MG63 (cell line): ENCODE measurements around the gene KLHDC2. TPM values are rescaled to one million over a fixed set of nuclear protein-coding genes. Genes with fewer than 3 reads are reported as not detected.
"Not testable (repeated sequence)": the region's sequence is repeated elsewhere in the genome, so short reads cannot be mapped to it uniquely, and the experiment has no call there.

Source experiments
- DNase-seq: peaks from one replicate; pipeline ENCODE4 v3.0.0-alpha.2; 2020
- H3K27me3 ChIP-seq: fragments of 250-450 bp; sonication (Bioruptor Pico); 2 replicates; pipeline ENCODE4 v1.5.1; 2020; ENCODE audit warnings: mild to moderate bottlenecking, moderate library complexity
- H3K36me3 ChIP-seq: fragments of 250-450 bp; sonication (Bioruptor Pico); 2 replicates; pipeline ENCODE4 v1.5.1; 2020; ENCODE audit warnings: mild to moderate bottlenecking, moderate library complexity
- H3K4me3 ChIP-seq: fragments of 250-450 bp; sonication (Bioruptor Pico); 2 replicates; pipeline ENCODE4 v1.5.1; 2020; ENCODE audit warnings: mild to moderate bottlenecking, moderate library complexity
- H3K9me3 ChIP-seq: fragments of 250-450 bp; sonication (Bioruptor Pico); 2 replicates; pipeline ENCODE4 v1.5.1; 2020; ENCODE audit warnings: mild to moderate bottlenecking, moderate library complexity
- total RNA-seq: library from RNA; depleted of rRNA; stranded (reverse); fragments of >200 nt; shearing (Covaris generic); gene quantifications from 2 replicates; pipeline ENCODE4 v1.2.3, GENCODE V29; 2014; ENCODE audit warnings: low replicate concordance; rRNA removed

Gene KLHDC2, protein sequence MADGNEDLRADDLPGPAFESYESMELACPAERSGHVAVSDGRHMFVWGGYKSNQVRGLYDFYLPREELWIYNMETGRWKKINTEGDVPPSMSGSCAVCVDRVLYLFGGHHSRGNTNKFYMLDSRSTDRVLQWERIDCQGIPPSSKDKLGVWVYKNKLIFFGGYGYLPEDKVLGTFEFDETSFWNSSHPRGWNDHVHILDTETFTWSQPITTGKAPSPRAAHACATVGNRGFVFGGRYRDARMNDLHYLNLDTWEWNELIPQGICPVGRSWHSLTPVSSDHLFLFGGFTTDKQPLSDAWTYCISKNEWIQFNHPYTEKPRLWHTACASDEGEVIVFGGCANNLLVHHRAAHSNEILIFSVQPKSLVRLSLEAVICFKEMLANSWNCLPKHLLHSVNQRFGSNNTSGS
- total RNA-seq = 24.1 and 32.0 TPM in 2 replicates

DNA sequence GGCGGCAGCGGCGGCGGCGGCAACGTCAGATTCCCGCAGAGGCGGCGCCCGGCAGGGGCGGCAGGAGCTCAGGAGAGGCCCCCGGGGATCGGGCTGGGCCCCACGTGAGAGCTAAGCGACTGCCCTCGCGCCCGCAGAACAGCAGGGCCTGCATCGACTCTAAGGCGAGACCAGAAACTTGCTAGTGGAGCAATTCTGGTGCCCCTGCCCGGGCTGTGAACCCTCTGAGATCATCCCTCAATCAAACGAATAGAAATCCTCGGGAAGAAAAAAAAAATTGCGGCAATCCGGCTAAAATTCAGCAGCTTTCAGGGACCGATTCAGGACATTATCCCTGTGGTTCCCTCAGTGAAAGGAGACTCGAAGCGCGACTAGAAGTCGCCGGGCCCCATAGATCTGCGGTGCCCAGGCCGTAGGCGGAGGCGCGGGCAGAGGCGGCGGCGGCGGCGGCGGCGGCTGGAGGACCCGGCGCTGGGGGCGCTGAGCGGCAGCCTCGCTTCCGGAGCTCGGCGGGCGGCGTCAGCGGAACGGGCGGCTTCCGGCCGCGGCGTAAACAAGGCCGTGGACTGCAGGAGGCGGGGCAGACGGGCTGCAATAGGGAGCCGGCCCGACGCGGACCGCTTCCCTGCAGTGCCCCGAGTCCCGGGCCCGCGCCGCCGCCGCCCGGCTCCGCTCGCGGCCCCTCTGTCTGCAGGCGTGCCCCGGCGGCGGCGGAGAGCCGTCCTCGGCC, at the start of gene KLHDC2:
Gene KLHDC2, plus strand, starts transcription at position 583 of the 730 bp plus-strand sequence. CDS start 316 bp downstream, outside the sequence.
- H3K36me3 ChIP-seq = no peaks in the 10 kb centered on the region
- peak within 1 kb of the TSS; percentile 78 for H3K4me3 ChIP-seq
- no peaks in the 10 kb centered on the region for H3K9me3 ChIP-seq
- peak; percentile 87 for DNase-seq
- H3K27me3 ChIP-seq = no peaks in the 10 kb centered on the region

DNA sequence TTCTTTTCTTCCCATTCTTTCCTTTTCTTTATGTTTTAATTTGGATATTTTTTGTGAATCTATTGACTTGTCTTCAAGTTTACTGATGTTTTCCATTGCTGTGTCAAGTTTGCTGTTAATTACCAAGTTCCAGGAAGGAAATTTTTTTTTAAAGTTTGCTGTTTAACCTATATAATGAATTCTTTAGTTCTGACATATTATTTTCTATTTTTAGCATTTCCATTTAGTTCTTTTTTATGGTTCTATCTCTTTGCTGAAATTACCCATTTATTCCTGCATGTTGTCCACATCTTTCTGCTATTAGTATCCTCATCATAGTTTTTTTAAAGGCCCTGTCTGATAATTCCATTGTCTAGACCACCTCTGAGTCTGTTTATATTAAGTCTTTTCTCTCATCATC, 47.2 kb upstream of the KLHDC2 start:
- no peak for DNase-seq
- H3K36me3 ChIP-seq = no peaks in the 10 kb centered on the region
- H3K4me3 ChIP-seq = no peak overlapping the region
- H3K9me3 ChIP-seq = no peaks in the 10 kb centered on the region
- H3K27me3 ChIP-seq = no peaks in the 10 kb centered on the region

DNA sequence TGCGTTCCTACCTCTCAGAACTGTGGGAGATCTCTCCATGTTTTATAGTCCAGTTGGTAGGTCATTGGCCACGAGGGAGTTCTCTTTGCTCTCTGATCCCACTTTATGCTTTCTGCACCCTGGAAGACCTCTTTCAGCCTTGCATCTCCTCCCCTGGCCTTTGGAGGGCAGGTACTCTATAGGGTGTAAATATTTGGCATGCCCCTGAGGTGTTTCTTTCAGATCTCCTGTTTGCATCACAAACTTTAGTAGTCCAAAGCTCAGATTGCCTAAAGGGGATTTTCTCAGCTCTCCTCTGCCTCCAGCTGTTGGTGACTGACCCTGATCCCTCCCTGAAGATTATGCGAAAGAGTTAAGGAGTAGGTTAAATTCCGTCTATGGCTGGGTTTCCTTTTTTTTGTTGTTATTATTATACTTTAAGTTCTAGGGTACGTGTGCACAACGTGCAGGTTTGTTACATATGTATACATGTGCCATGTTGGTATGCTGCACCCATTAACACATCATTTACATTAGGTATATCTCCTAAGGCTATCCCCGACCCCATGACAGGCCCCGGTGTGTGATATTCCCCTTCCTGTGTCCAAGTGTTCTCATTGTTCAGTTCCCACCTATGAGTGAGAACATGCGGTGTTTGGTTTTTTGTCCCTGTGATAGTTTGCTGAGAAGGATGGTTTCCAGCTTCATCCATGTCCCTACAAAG, 46.1 kb upstream of the KLHDC2 start:
- DNase-seq, H3K4me3 ChIP-seq, H3K27me3 ChIP-seq, H3K9me3 ChIP-seq, H3K36me3 ChIP-seq: not testable (repeated sequence)

DNA sequence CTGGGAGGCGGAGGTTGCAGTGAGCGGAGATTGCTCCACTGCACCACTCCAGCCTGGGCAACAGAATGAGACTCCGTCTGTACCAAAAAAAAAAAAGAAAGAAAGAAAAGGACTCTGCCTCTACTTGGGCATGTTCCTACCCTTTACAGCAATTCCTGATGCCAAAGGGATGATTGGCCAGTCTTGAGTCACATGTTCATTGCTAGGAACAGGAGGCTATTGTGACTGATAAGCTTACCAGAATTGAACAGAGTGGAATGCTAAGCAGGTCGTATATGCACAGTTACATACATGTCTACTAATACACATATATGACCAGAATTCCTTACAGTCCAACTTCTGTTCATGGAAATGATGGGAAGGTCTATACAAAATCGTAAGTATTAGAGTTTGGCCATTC, 40.8 kb upstream of the KLHDC2 start:
- Histone ChIP-seq H3K27me3 (no peaks in the 10 kb centered on the region), H3K9me3 (no peaks in the 10 kb centered on the region), H3K36me3 (no peaks in the 10 kb centered on the region), H3K4me3 (no peak overlapping the region)
- no peak for DNase-seq

DNA sequence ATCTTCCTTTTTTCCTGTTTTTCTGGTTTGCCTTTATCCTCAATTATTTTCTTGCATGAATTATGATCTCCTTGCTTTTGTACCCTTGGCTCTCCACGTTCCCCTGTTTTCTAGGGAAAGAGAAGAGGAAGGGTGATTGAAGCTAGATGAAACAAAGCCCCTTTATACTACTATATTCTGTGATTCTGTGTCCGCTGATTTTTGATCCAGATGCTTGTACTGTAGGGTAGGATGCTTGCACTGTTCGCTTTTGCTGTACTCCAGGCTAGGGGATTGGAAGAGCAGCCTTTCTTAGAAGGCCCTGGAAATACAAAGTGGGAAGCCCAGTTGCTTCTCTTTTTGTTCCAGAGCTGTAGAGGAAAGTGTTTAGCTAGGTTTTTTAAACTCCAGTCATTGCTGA, 35.1 kb upstream of the KLHDC2 start:
- no peak overlapping the region for H3K4me3 ChIP-seq
- no peaks in the 10 kb centered on the region for H3K9me3 ChIP-seq
- no peaks in the 10 kb centered on the region for H3K27me3 ChIP-seq
- DNase-seq = no peak
- no peaks in the 10 kb centered on the region for H3K36me3 ChIP-seq

DNA sequence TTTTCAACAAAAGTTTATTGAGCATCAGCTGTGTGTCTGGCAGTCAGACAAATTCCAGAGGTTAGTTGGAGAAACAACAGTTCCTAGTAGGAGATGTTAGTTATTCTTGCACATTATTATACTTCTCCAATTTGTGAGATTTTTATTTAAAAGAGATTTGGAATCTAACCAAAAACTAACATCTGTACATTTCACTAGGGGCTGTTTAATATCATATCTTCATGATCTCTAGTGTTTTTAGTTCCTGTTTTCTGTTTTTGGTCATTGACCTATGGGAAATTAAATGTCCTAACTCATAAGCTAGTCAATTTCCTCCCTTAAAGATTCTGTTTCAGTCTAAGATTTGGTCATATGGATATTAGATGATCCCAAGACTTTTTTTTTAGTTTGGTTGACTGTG, 34.1 kb upstream of the KLHDC2 start:
- Histone ChIP-seq H3K36me3 (no peaks in the 10 kb centered on the region), H3K9me3 (no peaks in the 10 kb centered on the region), H3K4me3 (no peak overlapping the region), H3K27me3 (no peaks in the 10 kb centered on the region)
- no peak for DNase-seq

DNA sequence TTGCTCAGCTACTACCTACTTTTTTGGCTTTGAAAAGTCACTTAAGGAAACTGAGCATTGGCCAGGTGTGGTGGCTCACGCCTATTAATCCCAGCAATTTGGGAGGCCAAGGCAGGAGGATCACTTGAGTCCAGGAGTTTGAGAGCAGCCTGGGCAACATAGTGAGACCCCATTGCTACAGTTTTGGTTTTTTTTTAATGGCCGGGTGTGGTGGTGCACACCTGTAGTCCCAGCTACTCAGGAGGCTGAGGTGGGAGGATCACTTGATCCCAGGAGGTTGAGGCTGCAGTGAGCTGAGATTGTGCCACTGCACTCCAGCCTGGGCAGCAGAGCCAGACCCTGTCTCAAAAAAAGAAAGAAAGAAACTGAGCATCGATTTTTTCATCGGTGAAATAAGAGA, 32.3 kb upstream of the KLHDC2 start:
- not testable (repeated sequence) for DNase-seq, H3K36me3 ChIP-seq, H3K9me3 ChIP-seq, H3K4me3 ChIP-seq, H3K27me3 ChIP-seq

DNA sequence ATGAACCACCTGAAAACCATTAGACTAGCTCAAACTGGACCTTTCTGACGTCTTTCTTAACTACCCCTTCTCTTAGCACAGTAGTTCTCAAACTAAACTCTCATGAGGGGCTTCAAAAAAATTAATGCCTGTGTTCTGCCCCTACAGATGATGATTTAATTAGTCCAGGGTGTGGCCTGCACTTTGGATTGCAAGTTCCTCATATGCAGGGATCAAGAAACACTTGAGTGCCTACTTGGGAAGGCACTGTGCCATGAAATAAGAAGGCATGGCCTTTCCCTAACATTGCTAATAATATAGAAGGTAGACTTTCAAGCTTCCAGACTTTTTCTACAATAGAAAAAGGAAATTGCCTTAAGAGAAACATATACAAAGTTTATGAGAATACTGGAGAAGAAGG, 22.8 kb upstream of the KLHDC2 start:
- Histone ChIP-seq H3K9me3 (no peaks in the 10 kb centered on the region), H3K36me3 (no peaks in the 10 kb centered on the region), H3K4me3 (no peak overlapping the region), H3K27me3 (no peaks in the 10 kb centered on the region)
- DNase-seq = no peak

DNA sequence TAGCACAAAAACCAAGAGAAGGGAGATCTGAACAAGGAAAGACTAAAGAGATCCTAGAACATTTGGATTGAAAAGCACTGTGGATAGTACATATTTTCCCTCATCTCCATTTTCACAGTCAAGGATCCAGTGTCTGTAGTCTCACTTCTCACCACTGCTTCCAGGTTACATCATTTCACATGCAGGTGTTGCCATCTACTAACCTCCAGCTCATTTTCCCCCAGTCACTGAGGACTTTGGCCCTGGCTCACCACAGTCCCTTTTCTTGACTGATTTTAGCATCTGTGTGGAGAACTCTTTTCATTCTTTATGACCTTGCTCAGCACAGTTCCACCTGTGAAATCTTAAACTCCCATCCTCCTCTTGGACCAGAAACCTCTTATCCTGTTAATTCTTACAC, 21.5 kb upstream of the KLHDC2 start:
- DNase-seq, H3K27me3 ChIP-seq, H3K36me3 ChIP-seq, H3K4me3 ChIP-seq, H3K9me3 ChIP-seq: not testable (repeated sequence)

DNA sequence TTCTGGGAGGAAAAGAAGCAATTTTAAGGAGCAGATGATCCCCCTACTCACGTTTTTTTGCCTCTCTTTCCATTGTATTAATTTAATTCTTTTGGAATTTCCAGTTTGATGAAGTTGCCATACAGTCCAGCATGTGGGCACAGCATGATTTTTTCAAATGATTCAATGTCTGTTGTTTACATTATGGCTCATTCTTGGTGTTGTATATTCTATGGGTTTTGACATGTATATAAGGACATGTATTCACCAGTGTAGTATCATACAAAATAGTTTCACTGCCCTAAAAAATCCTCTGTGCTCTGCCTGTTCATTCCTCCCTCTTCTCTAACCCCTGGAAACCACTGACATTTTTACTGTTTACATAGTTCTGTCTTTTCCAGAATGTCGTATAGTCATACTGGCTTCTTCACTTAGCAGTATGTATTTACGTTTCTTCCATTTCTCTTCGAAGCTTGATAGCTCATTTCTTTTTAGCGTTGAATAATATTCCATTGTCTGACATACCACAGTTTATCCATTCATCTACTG, 13.3 kb upstream of the KLHDC2 start:
- Histone ChIP-seq H3K27me3 (no peaks in the 10 kb centered on the region), H3K36me3 (no peaks in the 10 kb centered on the region), H3K9me3 (no peaks in the 10 kb centered on the region), H3K4me3 (no peak overlapping the region)
- no peak for DNase-seq

DNA sequence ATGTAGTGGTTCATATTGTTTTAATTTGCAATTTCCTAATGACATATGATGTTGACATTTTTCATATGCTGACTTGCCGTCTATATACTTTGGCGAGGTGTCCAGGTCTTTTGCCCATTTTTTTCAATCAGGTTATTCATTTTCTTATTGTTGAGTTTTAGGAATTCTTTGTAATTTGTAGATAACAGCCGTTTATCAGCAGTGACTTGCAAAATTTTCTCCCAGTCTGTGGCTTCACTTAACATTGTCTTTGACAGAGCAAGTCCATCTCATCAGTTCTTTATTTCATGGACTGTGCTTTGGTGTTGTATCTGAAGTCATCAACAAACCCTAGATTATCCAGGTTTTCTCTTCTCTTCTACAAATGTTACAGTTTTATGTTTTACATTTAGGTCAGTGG, 12.6 kb upstream of the KLHDC2 start:
- no peaks in the 10 kb centered on the region for H3K9me3 ChIP-seq
- H3K27me3 ChIP-seq = peaks cover 3% of the 10 kb centered on the region
- no peak for DNase-seq
- H3K4me3 ChIP-seq = no peak overlapping the region
- H3K36me3 ChIP-seq = no peaks in the 10 kb centered on the region

DNA sequence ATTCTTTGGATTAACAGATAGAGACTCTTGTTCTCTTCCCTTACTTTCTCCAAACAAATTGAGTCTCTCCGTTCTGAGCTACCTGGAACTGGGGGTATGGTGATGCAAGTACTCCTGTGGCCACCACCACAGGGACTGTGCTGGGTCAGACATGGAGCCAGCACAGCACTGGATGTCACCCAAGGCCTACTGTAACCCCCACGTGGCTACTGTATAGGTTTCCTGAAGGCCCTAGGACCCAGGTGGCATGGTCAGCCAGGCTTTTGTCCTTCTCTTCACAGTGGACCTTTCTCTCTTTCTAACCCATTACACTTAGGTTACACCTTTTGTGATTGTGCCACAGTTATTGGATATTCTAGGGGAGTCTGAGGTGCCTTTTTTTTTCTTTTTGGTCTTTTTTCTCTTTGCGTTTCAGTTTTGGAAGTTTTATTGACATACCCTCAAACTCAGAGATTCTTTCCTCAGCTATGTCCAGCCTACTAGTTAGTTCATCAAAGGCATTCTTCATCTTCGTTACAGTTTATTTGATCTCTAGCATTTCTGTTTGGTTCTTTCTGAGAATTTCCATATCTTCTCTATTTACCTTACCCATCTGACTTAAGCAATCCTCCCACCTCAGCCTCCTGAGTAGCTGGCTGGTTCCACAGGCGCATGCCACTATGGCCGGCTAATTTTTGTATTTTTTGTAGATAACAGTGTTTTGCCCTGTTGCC, 6.0 kb upstream of the KLHDC2 start:
- Histone ChIP-seq H3K4me3 (no peak overlapping the region), H3K9me3 (no peaks in the 10 kb centered on the region), H3K27me3 (peaks cover 3% of the 10 kb centered on the region), H3K36me3 (no peaks in the 10 kb centered on the region)
- no peak for DNase-seq

DNA sequence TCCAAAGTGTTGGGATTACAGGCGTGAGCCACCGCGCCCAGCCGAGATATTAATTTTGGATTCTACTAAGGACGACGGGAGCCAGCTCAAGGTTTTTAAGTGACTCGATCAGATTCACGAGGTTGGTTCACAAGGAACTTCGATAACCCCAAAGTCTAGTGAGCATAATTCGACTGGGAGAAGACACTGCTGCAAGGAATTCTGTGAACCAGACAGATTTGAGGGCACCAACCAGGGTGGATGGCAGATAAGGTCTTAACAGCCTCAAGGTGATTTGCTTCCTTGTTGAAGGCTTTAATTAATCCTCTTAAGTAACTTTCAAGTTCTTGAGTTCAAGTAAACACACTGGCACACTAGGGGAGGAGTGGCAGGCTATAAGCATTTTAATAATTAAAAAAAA, 1.1 kb upstream of the KLHDC2 start:
- no peaks in the 10 kb centered on the region for H3K9me3 ChIP-seq
- H3K36me3 ChIP-seq = no peaks in the 10 kb centered on the region
- peak overlapping the region; percentile 78 for H3K4me3 ChIP-seq
- H3K27me3 ChIP-seq = no peaks in the 10 kb centered on the region
- DNase-seq = no peak

DNA sequence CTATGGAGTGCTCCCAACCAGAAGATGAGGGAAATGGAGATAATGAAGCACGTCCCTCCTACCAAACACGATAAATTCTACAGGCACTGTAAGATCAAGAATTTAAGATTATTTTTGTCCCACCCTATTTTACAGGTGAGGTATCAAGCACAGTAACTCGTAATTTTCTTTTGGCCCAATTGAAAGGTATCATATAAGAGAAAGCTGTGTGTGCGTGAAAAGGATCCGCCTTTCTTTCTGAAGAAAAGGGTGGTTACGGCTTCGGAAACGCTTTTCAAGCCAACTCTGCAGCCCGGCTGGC, 733 bp upstream of the KLHDC2 start:
- DNase-seq = no peak
- no peaks in the 10 kb centered on the region for H3K27me3 ChIP-seq
- no peaks in the 10 kb centered on the region for H3K9me3 ChIP-seq
- H3K4me3 ChIP-seq = peak overlapping the region; percentile 78
- H3K36me3 ChIP-seq = no peaks in the 10 kb centered on the region

DNA sequence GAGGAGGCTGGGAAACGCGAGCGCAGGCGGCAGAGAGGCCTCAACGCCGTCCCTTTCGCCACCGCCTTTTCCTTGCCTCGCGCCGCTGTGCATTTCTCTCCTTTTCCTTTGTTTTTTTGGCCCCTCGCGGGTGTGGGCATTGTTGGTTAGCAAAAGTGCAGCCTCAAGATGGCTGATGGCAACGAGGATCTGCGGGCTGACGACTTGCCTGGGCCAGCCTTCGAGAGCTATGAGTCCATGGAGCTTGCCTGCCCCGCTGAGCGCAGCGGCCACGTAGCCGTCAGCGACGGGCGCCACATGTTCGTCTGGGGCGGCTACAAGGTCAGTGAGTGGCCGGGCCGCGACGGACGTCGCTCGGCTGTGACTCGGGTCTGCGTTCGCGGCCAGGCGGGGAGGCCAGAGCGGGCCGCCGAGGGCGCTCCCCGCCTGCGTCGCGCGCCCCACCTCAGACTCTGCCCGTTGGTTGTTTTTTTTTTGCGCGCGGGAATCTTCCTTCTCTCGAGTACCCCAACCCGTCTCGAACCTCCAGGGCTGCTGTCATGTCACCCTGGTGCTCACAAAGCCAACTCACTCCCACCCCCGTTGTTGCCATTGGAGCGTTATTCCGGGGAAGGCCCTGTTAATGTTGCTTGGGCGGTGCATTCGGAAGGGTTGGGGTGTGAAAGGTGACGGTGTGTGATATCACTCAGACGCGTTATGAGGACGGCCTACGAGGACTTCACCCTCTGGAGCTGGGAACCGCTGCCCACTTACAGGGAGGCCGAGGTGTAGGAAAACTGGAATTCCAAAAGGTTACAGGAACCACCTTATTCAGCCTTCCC, 558 bp downstream of the KLHDC2 start:
- no peaks in the 10 kb centered on the region for H3K9me3 ChIP-seq
- H3K27me3 ChIP-seq = no peaks in the 10 kb centered on the region
- peak overlapping the region; percentile 78 for H3K4me3 ChIP-seq
- no peaks in the 10 kb centered on the region for H3K36me3 ChIP-seq
- peak; percentile 38 for DNase-seq

DNA sequence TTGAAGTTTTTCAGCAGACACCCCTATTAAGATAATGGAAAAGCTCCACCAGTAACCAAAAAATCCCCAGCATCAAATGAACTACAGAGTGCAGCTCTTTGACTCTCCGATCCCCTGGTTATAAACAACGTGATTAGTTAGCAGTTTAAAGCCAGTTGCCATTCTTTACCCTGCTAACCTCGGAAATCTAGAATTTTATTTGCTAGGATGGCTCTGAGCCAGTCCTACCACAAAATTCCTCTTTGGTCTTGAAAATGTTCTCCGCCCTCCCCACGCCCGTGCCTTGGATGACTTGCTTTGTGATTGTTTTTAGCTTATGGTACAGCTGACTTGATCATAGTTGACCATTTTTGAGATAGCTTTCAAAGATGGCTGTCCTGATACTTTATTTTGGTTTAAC, 1.2 kb downstream of the KLHDC2 start:
- no peak for DNase-seq
- H3K4me3 ChIP-seq = peak overlapping the region; percentile 78

More for the DNA sequence above, 1.2 kb downstream of the KLHDC2 start:
- Histone ChIP-seq H3K27me3 (no peaks in the 10 kb centered on the region), H3K36me3 (0 out of 2 replicates have a peak, but pooled peaks cover 2% of the 10 kb centered on the region), H3K9me3 (no peaks in the 10 kb centered on the region)
